Fibroblast of lung (primary cell): ENCODE measurements around the gene PHLDA2.

Source experiments
- EZH2 ChIP-seq: IDR thresholded peaks from 2 replicates; pipeline ENCODE4 v1.5.1; 2012; ENCODE audit warnings: low read length, control low read depth, mild to moderate bottlenecking; ENCODE audit errors: missing control alignments
- TF ChIP-seq, protein P1 (sequence below), 2 donors: IDR thresholded peaks in 1 of 2; conservative IDR thresholded peaks in 1 of 2; 1 replicate in 1 of 2; 2 replicates in 1 of 2; pipeline ENCODE4 v1.5.1; 2011 to 2012; ENCODE audit warnings: low read length in 2 of 2, control low read depth in 1 of 2, inconsistent platforms in 1 of 2, low read depth in 1 of 2, mild to moderate bottlenecking in 1 of 2

DNA sequence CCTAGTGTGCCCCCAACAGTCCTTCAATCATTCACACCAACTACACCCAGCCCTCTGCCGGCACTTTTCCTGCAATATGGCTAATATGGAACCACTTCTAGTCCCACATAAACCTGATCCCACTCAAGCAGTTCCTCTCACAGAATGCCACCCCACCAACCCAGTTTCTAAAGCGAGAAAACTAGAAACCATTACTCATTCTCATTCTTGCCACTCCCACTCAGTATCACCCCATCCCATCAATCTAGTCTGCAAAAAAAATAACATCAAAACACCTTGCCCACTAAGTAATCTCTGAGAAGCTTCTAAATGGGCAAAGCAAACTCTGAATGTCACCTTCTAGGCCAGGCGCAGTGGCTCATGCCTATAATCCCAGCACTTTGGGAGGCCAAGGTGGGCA lies 45.1 kb upstream of the PHLDA2 start:
- no peak for TF ChIP-seq EZH2
- TF ChIP-seq, protein P1, sequence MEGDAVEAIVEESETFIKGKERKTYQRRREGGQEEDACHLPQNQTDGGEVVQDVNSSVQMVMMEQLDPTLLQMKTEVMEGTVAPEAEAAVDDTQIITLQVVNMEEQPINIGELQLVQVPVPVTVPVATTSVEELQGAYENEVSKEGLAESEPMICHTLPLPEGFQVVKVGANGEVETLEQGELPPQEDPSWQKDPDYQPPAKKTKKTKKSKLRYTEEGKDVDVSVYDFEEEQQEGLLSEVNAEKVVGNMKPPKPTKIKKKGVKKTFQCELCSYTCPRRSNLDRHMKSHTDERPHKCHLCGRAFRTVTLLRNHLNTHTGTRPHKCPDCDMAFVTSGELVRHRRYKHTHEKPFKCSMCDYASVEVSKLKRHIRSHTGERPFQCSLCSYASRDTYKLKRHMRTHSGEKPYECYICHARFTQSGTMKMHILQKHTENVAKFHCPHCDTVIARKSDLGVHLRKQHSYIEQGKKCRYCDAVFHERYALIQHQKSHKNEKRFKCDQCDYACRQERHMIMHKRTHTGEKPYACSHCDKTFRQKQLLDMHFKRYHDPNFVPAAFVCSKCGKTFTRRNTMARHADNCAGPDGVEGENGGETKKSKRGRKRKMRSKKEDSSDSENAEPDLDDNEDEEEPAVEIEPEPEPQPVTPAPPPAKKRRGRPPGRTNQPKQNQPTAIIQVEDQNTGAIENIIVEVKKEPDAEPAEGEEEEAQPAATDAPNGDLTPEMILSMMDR (conservative IDR thresholded peaks at IDR 0.05 in 1 of 2, IDR thresholded peaks at IDR 0.05 in 1 of 2; ENCODE audit: low read depth in 1 of 2, low read length in 2 of 2) = no peak
